ENCODE measurements around the gene USP24. TPM values are rescaled to one million over a fixed set of nuclear protein-coding genes. Genes with fewer than 3 reads are reported as not detected.

The USP24 gene
- polyA plus RNA-seq, 1 of the 3 experiments (the other 2 are of a cell fraction): 8.1 TPM

GRCh38 chr1:55217226-55217986 lies 2.2 kb upstream of the USP24 start:
- POLR2A ChIA-PET: no interaction called here
- H3K9ac ChIP-seq: no peak overlapping the region
- no peak overlapping the region for H3K27ac ChIP-seq (ENCODE audit: low read depth in 2 of 2, low read length in 1 of 2)
- H3K9me2 ChIP-seq: no peaks in the 10 kb centered on the region
- H3K4me1 ChIP-seq (ENCODE audit: control insufficient read depth in 1 of 2, insufficient read depth in 2 of 2, low read depth in 1 of 2, low read length in 1 of 2): peaks cover 12 to 20% of the 10 kb centered on the region in 2 experiments; a peak in 3 of 4 replicates
- peaks cover 14% of the 10 kb centered on the region for H4K20me1 ChIP-seq (ENCODE audit: insufficient read depth)
- no peaks in the 10 kb centered on the region for H3F3A ChIP-seq (replicated peaks; ENCODE audit: insufficient read depth)
- H3K4me3 ChIP-seq (ENCODE audit: low read depth in 2 of 2, low read length in 1 of 2): no peak overlapping the region
- DNase-seq: no peak
- no peak overlapping the region for H2AFZ ChIP-seq (ENCODE audit: low read depth)
- no peak overlapping the region for H3K4me2 ChIP-seq
- CTCF ChIA-PET: no interaction called here
- no peaks in the 10 kb centered on the region for H3K27me3 ChIP-seq (ENCODE audit: insufficient read depth)
- 71% methylated on average over 6 of the region's 6 CpGs for WGBS (ENCODE audit: low lambda C conversion rate)
- no peaks in the 10 kb centered on the region for H3K9me3 ChIP-seq
- H3K79me2 ChIP-seq (ENCODE audit: insufficient read depth): peaks cover 29% of the 10 kb centered on the region
- peaks cover under 1 to 5% of the 10 kb centered on the region in 2 experiments for H3K36me3 ChIP-seq (replicated peaks in 1 of 2; ENCODE audit: control insufficient read depth in 1 of 2, insufficient read depth in 2 of 2, low read length in 1 of 2)
- TF ChIP-seq MEF2A (IDR thresholded peaks at IDR 0.05; ENCODE audit: borderline replicate concordance, low read depth) (no peak), USF1 (IDR thresholded peaks at IDR 0.05; ENCODE audit: borderline replicate concordance, low read depth) (no peak), EP300 (IDR thresholded peaks at IDR 0.05; ENCODE audit: borderline replicate concordance in 1 of 2, low read depth in 1 of 2, low read length in 1 of 2) (no peak), SIN3A (IDR thresholded peaks at IDR 0.05; ENCODE audit: borderline replicate concordance, low read depth, low read length) (no peak), GATA2 (CRISPR knock-in tag; IDR thresholded peaks at IDR 0.05) (no peak), RFX5 (IDR thresholded peaks at IDR 0.05; ENCODE audit: low read length) (no peak), SMC3 (IDR thresholded peaks at IDR 0.05; ENCODE audit: low read depth, low read length) (no peak), IRF3 (IDR thresholded peaks at IDR 0.05; ENCODE audit: low read depth, low read length) (no peak), RXRA (IDR thresholded peaks at IDR 0.05; ENCODE audit: borderline replicate concordance, low read depth) (no peak)
- TF ChIP-seq, protein P1, sequence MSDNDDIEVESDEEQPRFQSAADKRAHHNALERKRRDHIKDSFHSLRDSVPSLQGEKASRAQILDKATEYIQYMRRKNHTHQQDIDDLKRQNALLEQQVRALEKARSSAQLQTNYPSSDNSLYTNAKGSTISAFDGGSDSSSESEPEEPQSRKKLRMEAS (IDR thresholded peaks at IDR 0.05; ENCODE audit: low read depth): no peak

DNA sequence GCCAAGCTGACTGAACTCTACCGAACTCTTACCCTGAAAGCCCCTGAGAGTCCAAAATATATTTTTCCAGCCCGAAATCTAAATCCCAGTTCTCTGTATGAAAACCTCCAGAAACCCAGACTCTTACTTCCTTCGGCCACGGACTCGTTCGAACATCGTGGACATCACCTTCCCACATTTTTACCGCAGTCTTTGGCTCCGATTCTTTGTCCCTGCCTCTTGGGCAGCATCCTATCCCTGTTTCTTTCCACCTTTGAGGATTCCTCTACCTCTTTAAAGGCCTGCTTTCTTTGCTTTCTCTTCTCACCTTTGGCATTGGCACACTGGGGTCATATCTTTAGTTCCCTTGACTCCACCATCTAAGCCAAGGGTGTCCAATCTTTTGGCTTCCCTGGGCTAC lies 932 bp upstream of the USP24 start:
- Histone ChIP-seq H3K79me2 (ENCODE audit: insufficient read depth) (peaks cover 41% of the 10 kb centered on the region), H3K4me3 (ENCODE audit: low read depth in 2 of 2, low read length in 1 of 2) (peak overlapping the region; percentile 94 to 96), H3K27ac (ENCODE audit: low read depth in 2 of 2, low read length in 1 of 2) (peak overlapping the region; percentile 73 to 97), H3K9ac (peak overlapping the region; percentile 94), H3F3A (replicated peaks; ENCODE audit: insufficient read depth) (no peaks in the 10 kb centered on the region), H3K27me3 (ENCODE audit: insufficient read depth) (no peaks in the 10 kb centered on the region), H3K4me2 (peak overlapping the region; percentile 94), H3K4me1 (ENCODE audit: control insufficient read depth in 1 of 2, insufficient read depth in 2 of 2, low read depth in 1 of 2, low read length in 1 of 2) (peaks cover 21 to 33% of the 10 kb centered on the region in 2 experiments; a peak in 3 of 4 replicates), H2AFZ (ENCODE audit: low read depth) (peak overlapping the region; percentile 95), H3K36me3 (replicated peaks in 1 of 2; ENCODE audit: control insufficient read depth in 1 of 2, insufficient read depth in 2 of 2, low read length in 1 of 2) (peaks cover 4 to 5% of the 10 kb centered on the region in 2 experiments), H4K20me1 (ENCODE audit: insufficient read depth) (peaks cover 26% of the 10 kb centered on the region), H3K9me3 (no peaks in the 10 kb centered on the region), H3K9me2 (no peaks in the 10 kb centered on the region)
- WGBS (ENCODE audit: low lambda C conversion rate): 89% methylated on average over 9 of the region's 9 CpGs
- ChIA-PET CTCF (no interaction called here), POLR2A (no interaction called here)
- peak; percentile 11 for DNase-seq
- no peak for TF ChIP-seq RCOR1 (IDR thresholded peaks at IDR 0.05; ENCODE audit: low read length)
- TF ChIP-seq IRF3 (IDR thresholded peaks at IDR 0.05; ENCODE audit: low read depth, low read length): no peak
- no peak for TF ChIP-seq GATA2 (CRISPR knock-in tag; IDR thresholded peaks at IDR 0.05)
- no peak for TF ChIP-seq EZH2phosphoT487 (IDR thresholded peaks at IDR 0.05; ENCODE audit: borderline replicate concordance, low read depth)
- TF ChIP-seq FOXJ3 (CRISPR knock-in tag; IDR thresholded peaks at IDR 0.05): no peak
- TF ChIP-seq, protein P2, sequence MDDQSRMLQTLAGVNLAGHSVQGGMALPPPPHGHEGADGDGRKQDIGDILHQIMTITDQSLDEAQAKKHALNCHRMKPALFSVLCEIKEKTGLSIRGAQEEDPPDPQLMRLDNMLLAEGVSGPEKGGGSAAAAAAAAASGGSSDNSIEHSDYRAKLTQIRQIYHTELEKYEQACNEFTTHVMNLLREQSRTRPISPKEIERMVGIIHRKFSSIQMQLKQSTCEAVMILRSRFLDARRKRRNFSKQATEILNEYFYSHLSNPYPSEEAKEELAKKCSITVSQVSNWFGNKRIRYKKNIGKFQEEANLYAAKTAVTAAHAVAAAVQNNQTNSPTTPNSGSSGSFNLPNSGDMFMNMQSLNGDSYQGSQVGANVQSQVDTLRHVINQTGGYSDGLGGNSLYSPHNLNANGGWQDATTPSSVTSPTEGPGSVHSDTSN (IDR thresholded peaks at IDR 0.05): no peak
- TF ChIP-seq RAD21 (IDR thresholded peaks at IDR 0.05; ENCODE audit: low read length): no peak
- TF ChIP-seq, protein P1 (IDR thresholded peaks at IDR 0.05; ENCODE audit: low read depth): no peak
- no peak for TF ChIP-seq FOXM1 (IDR thresholded peaks at IDR 0.05; ENCODE audit: low read depth)
- TF ChIP-seq JUND (IDR thresholded peaks at IDR 0.05): no peak
- no peak for TF ChIP-seq GABPA (IDR thresholded peaks at IDR 0.05; ENCODE audit: low read depth)
- TF ChIP-seq, protein P3, sequence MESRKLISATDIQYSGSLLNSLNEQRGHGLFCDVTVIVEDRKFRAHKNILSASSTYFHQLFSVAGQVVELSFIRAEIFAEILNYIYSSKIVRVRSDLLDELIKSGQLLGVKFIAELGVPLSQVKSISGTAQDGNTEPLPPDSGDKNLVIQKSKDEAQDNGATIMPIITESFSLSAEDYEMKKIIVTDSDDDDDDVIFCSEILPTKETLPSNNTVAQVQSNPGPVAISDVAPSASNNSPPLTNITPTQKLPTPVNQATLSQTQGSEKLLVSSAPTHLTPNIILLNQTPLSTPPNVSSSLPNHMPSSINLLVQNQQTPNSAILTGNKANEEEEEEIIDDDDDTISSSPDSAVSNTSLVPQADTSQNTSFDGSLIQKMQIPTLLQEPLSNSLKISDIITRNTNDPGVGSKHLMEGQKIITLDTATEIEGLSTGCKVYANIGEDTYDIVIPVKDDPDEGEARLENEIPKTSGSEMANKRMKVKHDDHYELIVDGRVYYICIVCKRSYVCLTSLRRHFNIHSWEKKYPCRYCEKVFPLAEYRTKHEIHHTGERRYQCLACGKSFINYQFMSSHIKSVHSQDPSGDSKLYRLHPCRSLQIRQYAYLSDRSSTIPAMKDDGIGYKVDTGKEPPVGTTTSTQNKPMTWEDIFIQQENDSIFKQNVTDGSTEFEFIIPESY (IDR thresholded peaks at IDR 0.05; ENCODE audit: borderline replicate concordance, low read depth): no peak
